NT2/D1 (cell line): ENCODE results near the gene LAMC3.
"Not testable (repeated sequence)": the region's sequence is repeated elsewhere in the genome, so short reads cannot be mapped to it uniquely, and the experiment has no call there.

ENCODE experiments used
- DNase-seq: peaks from one replicate; pipeline ENCODE4 v3.0.0-alpha.2; 2011; ENCODE audit warnings: low read depth, low spot score
- H3K27me3 ChIP-seq: 2 replicates; pipeline ENCODE4 v1.6.0; 2011; ENCODE audit warnings: mild to moderate bottlenecking; ENCODE audit not compliant: insufficient read length, insufficient read depth
- H3K36me3 ChIP-seq: 2 replicates; pipeline ENCODE4 v1.6.1; 2011; ENCODE audit warnings: mild to moderate bottlenecking, low read length, mixed read lengths; ENCODE audit not compliant: insufficient read depth, insufficient read length
- H3K4me1 ChIP-seq: 2 replicates; pipeline ENCODE4 v1.5.1; 2011; ENCODE audit not compliant: insufficient read depth, insufficient read length
- H3K4me3 ChIP-seq: 2 replicates; pipeline ENCODE4 v1.5.1; 2011; ENCODE audit warnings: low read depth; ENCODE audit not compliant: insufficient read length
- H3K9ac ChIP-seq: 2 replicates; pipeline ENCODE4 v1.6.0; 2011; ENCODE audit warnings: low read depth; ENCODE audit not compliant: insufficient read length
- H3K9me3 ChIP-seq: 2 replicates; pipeline ENCODE4 v1.5.1; 2011; ENCODE audit warnings: mild to moderate bottlenecking, low read length; ENCODE audit not compliant: insufficient read depth
- SUZ12 ChIP-seq: IDR thresholded peaks from 2 replicates; pipeline ENCODE4 v1.6.1; 2011; ENCODE audit not compliant: insufficient read length, insufficient read depth; ENCODE audit errors: extremely low read depth
- YY1 ChIP-seq: IDR thresholded peaks from 2 replicates; pipeline ENCODE4 v1.6.1; 2011; ENCODE audit not compliant: insufficient read length, insufficient read depth
- ZNF274 ChIP-seq: IDR thresholded peaks from 2 replicates; pipeline ENCODE4 v1.6.1; 2011; ENCODE audit warnings: mild to moderate bottlenecking, low read depth, low read length

LAMC3 gene

GRCh38 chr9:131111854-131112311 lies 102.9 kb downstream of the LAMC3 start:
- Histone ChIP-seq H3K4me1 (peaks cover 19% of the 10 kb centered on the region), H3K4me3 (no peak overlapping the region), H3K36me3 (peaks cover 42% of the 10 kb centered on the region), H3K27me3 (no peaks in the 10 kb centered on the region), H3K9ac (peak overlapping the region; percentile 82), H3K9me3 (no peaks in the 10 kb centered on the region)
- TF ChIP-seq YY1 (no peak), ZNF274 (no peak), SUZ12 (no peak)
- no peak for DNase-seq

- Histone ChIP-seq H3K9me3 (no peaks in the 10 kb centered on the region), H3K27me3 (no peaks in the 10 kb centered on the region), H3K4me1 (peaks cover 17% of the 10 kb centered on the region), H3K4me3 (no peak overlapping the region), H3K36me3 (peaks cover 43% of the 10 kb centered on the region), H3K9ac (peak overlapping the region; percentile 82)
- TF ChIP-seq ZNF274 = no peak
- no peak for TF ChIP-seq SUZ12
- no peak for TF ChIP-seq YY1
- DNase-seq = no peak
Observed at GRCh38 chr9:131112374-131113154, 103.6 kb downstream of the LAMC3 start.

- no peak for TF ChIP-seq YY1
- no peak for TF ChIP-seq SUZ12
- TF ChIP-seq ZNF274 = no peak
- Histone ChIP-seq H3K9ac (no peak overlapping the region), H3K27me3 (no peaks in the 10 kb centered on the region), H3K4me1 (peaks cover 17% of the 10 kb centered on the region), H3K4me3 (no peak overlapping the region), H3K36me3 (peaks cover 42% of the 10 kb centered on the region), H3K9me3 (no peaks in the 10 kb centered on the region)
- no peak for DNase-seq
Observed at GRCh38 chr9:131113655-131114054, 104.7 kb downstream of the LAMC3 start.

- H3K36me3 ChIP-seq = peaks cover 45% of the 10 kb centered on the region
- DNase-seq = no peak
- no peak for TF ChIP-seq SUZ12
- TF ChIP-seq YY1 = no peak
- no peak overlapping the region for H3K4me3 ChIP-seq
- H3K27me3 ChIP-seq = no peaks in the 10 kb centered on the region
- no peaks in the 10 kb centered on the region for H3K9me3 ChIP-seq
- H3K4me1 ChIP-seq = peaks cover 17% of the 10 kb centered on the region
- no peak overlapping the region for H3K9ac ChIP-seq
Observed at GRCh38 chr9:131114084-131114535, 105.1 kb downstream of the LAMC3 start.

GRCh38 chr9:131115360-131115742 lies 106.4 kb downstream of the LAMC3 start:
- H3K9ac ChIP-seq, H3K9me3 ChIP-seq, H3K4me3 ChIP-seq, H3K27me3 ChIP-seq, DNase-seq: not testable (repeated sequence)
- Histone ChIP-seq H3K4me1 (peaks cover 17% of the 10 kb centered on the region), H3K36me3 (peaks cover 53% of the 10 kb centered on the region)

GRCh38 chr9:131116281-131117120 lies 107.5 kb downstream of the LAMC3 start:
- H3K36me3 ChIP-seq = peaks cover 64% of the 10 kb centered on the region
- H3K27me3 ChIP-seq = no peaks in the 10 kb centered on the region
- no peaks in the 10 kb centered on the region for H3K9me3 ChIP-seq
- peak overlapping the region; percentile 18 for H3K9ac ChIP-seq
- DNase-seq = no peak
- H3K4me3 ChIP-seq = no peak overlapping the region
- TF ChIP-seq YY1 = no peak
- TF ChIP-seq ZNF274 = no peak
- TF ChIP-seq SUZ12 = no peak
- H3K4me1 ChIP-seq = peaks cover 13% of the 10 kb centered on the region

- TF ChIP-seq SUZ12 (no peak), ZNF274 (no peak), YY1 (no peak)
- Histone ChIP-seq H3K4me3 (no peak overlapping the region), H3K4me1 (peaks cover 8% of the 10 kb centered on the region), H3K9me3 (no peaks in the 10 kb centered on the region), H3K27me3 (no peaks in the 10 kb centered on the region), H3K9ac (peak overlapping the region; percentile 7), H3K36me3 (peaks cover 69% of the 10 kb centered on the region)
- no peak for DNase-seq
Observed at GRCh38 chr9:131117121-131117761, 108.3 kb downstream of the LAMC3 start.
